H9 (cell line): ENCODE measurements around the gene SLC25A29. TPM values are rescaled to one million over a fixed set of nuclear protein-coding genes. Genes with fewer than 3 reads are reported as not detected.

Experiments used
- DNase-seq: peaks from one replicate; pipeline ENCODE4 v3.0.0-alpha.2; 2017
- H2AFZ ChIP-seq: one replicate; pipeline ENCODE4 v1.6.1; 2013; ENCODE audit warnings: mild to moderate bottlenecking, low read length, control low read depth, moderate library complexity
- H2AK5ac ChIP-seq: 2 replicates; pipeline ENCODE4 v1.6.1; 2013; ENCODE audit warnings: low read length, control low read depth, mixed read lengths; ENCODE audit not compliant: insufficient read length
- H2BK120ac ChIP-seq: one replicate; pipeline ENCODE4 v1.6.1; 2013; ENCODE audit warnings: low read depth, mild to moderate bottlenecking, low read length, control low read depth, inconsistent platforms; ENCODE audit not compliant: poor library complexity, severe bottlenecking
- H2BK12ac ChIP-seq: 2 replicates; pipeline ENCODE4 v1.6.1; 2013; ENCODE audit warnings: low read length, control low read depth, mixed read lengths, low read depth; ENCODE audit not compliant: insufficient read length
- H2BK15ac ChIP-seq: 2 replicates; pipeline ENCODE4 v1.6.1; 2013; ENCODE audit warnings: low read depth, low read length, control low read depth
- H2BK20ac ChIP-seq: one replicate; pipeline ENCODE4 v1.6.1; 2013; ENCODE audit warnings: low read depth, mild to moderate bottlenecking, low read length, control low read depth, inconsistent platforms; ENCODE audit not compliant: poor library complexity, severe bottlenecking
- H2BK5ac ChIP-seq: 2 replicates; pipeline ENCODE4 v1.6.1; 2013; ENCODE audit warnings: low read length, control low read depth, mixed read lengths; ENCODE audit not compliant: insufficient read length
- H3K14ac ChIP-seq: 2 replicates; pipeline ENCODE4 v1.6.1; 2013; ENCODE audit warnings: low read length, control low read depth; ENCODE audit not compliant: insufficient read depth
- H3K18ac ChIP-seq: 2 replicates; pipeline ENCODE4 v1.6.1; 2013; ENCODE audit warnings: low read depth, mild to moderate bottlenecking, mixed read lengths, low read length, control low read depth; ENCODE audit not compliant: insufficient read length
- H3K23ac ChIP-seq: 2 replicates; pipeline ENCODE4 v1.6.1; 2013; ENCODE audit warnings: low read length, control low read depth, mixed read lengths, low read depth; ENCODE audit not compliant: insufficient read length
- H3K23me2 ChIP-seq: 2 replicates; pipeline ENCODE4 v1.6.1; 2013; ENCODE audit warnings: low read depth, mild to moderate bottlenecking, mixed read lengths, low read length, control low read depth; ENCODE audit not compliant: insufficient read length, poor library complexity, severe bottlenecking
- H3K27ac ChIP-seq: 2 replicates; pipeline ENCODE4 v1.5.1; 2013; ENCODE audit warnings: low read length, control low read depth, mixed read lengths, low read depth; ENCODE audit not compliant: insufficient read length
- H3K27me3 ChIP-seq: 2 replicates; pipeline ENCODE4 v1.6.1; 2013; ENCODE audit warnings: low read length, control low read depth, inconsistent platforms; ENCODE audit not compliant: insufficient read depth
- H3K4ac ChIP-seq: 2 replicates; pipeline ENCODE4 v1.6.1; 2013; ENCODE audit warnings: low read depth, mild to moderate bottlenecking, control low read depth, inconsistent platforms, low read length, moderate library complexity
- H3K4me1 ChIP-seq: 2 replicates; pipeline ENCODE4 v1.6.1; 2013; ENCODE audit warnings: low read length, control low read depth, inconsistent platforms; ENCODE audit not compliant: insufficient read depth
- H3K4me2 ChIP-seq: 2 replicates; pipeline ENCODE4 v1.6.1; 2013; ENCODE audit warnings: low read length, control low read depth, mixed read lengths; ENCODE audit not compliant: insufficient read length, insufficient read depth
- H3K56ac ChIP-seq: 2 replicates; pipeline ENCODE4 v1.6.1; 2013; ENCODE audit warnings: low read depth, mild to moderate bottlenecking, mixed read lengths, low read length, control low read depth; ENCODE audit not compliant: insufficient read length
- H3K79me1 ChIP-seq: 2 replicates; pipeline ENCODE4 v1.6.1; 2013; ENCODE audit warnings: low read depth, mild to moderate bottlenecking, moderate library complexity, low read length, control low read depth, inconsistent platforms; ENCODE audit not compliant: insufficient read depth, poor library complexity, severe bottlenecking
- H3K79me2 ChIP-seq: 2 replicates; pipeline ENCODE4 v1.6.1; 2013; ENCODE audit warnings: low read length, control low read depth, inconsistent platforms; ENCODE audit not compliant: insufficient read depth
- H3K9ac ChIP-seq: 2 replicates; pipeline ENCODE4 v1.6.1; 2013; ENCODE audit warnings: low read length, control low read depth, mixed read lengths; ENCODE audit not compliant: insufficient read length; ENCODE audit errors: extremely low read depth
- H3K9me3 ChIP-seq: one replicate; pipeline ENCODE4 v1.6.1; 2013; ENCODE audit warnings: low read depth, low read length, inconsistent platforms; ENCODE audit not compliant: control insufficient read depth
- H3T11ph ChIP-seq: one replicate; pipeline ENCODE4 v1.6.1; 2013; ENCODE audit warnings: mild to moderate bottlenecking, low read length, control low read depth, inconsistent platforms
- H4K20me1 ChIP-seq: one replicate; pipeline ENCODE4 v1.6.1; 2013; ENCODE audit not compliant: control insufficient read depth, insufficient read length, insufficient read depth
- H4K5ac ChIP-seq: 2 replicates; pipeline ENCODE4 v1.6.1; 2013; ENCODE audit warnings: low read depth, mild to moderate bottlenecking, mixed read lengths, low read length, control low read depth; ENCODE audit not compliant: insufficient read length
- H4K8ac ChIP-seq: replicated peaks from 2 replicates; pipeline ENCODE4 v1.6.1; 2013; ENCODE audit warnings: low read length, control low read depth, mixed read lengths, low read depth; ENCODE audit not compliant: insufficient read length
- H4K91ac ChIP-seq: 2 replicates; pipeline ENCODE4 v1.6.1; 2013; ENCODE audit warnings: low read depth, mild to moderate bottlenecking, moderate library complexity, mixed read lengths, low read length, control low read depth; ENCODE audit not compliant: insufficient read length
- H3K27ac Mint-ChIP-seq, 3 experiments: 2 replicates in 2 of 3; 3 replicates in 1 of 3; pipeline ENCODE4 v1.8.0; 2020 to 2021; ENCODE audit warnings: mixed read lengths in 3 of 3, mild to moderate bottlenecking in 1 of 3, moderate library complexity in 1 of 3
- H3K27me3 Mint-ChIP-seq: 2 replicates; pipeline ENCODE4 v1.8.0; 2021; ENCODE audit warnings: low read depth, mild to moderate bottlenecking, moderate library complexity, mixed read lengths
- H3K36me3 Mint-ChIP-seq, 3 experiments: 2 replicates in 2 of 3; 3 replicates in 1 of 3; pipeline ENCODE4 v1.8.0; 2020 to 2021; ENCODE audit warnings: low read depth in 3 of 3, mixed read lengths in 3 of 3; ENCODE audit not compliant: insufficient read depth in 1 of 3
- H3K4me1 Mint-ChIP-seq, 2 experiments: 2 replicates each; pipeline ENCODE4 v1.8.0; 2020; ENCODE audit warnings: mixed read lengths in 2 of 2
- H3K4me3 Mint-ChIP-seq, 2 experiments: 2 replicates in 1 of 2; 3 replicates in 1 of 2; pipeline ENCODE4 v1.8.0; 2020 to 2021; ENCODE audit warnings: mild to moderate bottlenecking in 2 of 2, mixed read lengths in 2 of 2, moderate library complexity in 1 of 2
- H3K9me3 Mint-ChIP-seq, 2 experiments: 2 replicates in 1 of 2; 3 replicates in 1 of 2; pipeline ENCODE4 v1.8.0; 2020; ENCODE audit warnings: mild to moderate bottlenecking in 2 of 2, mixed read lengths in 2 of 2, moderate library complexity in 1 of 2
- CTCF ChIP-seq: fragments of 200-600 bp; sonication (generic); conservative IDR thresholded peaks from 3 replicates; pipeline ENCODE4 v1.8.0; 2021; ENCODE audit warnings: antibody characterized with exemption, mild to moderate bottlenecking
- WGBS: extraction: QIAGEN DNeasy Blood & Tissue Kit; methylation state at CpG from one replicate; pipeline ENCODE4 v1.1.7; 2013; ENCODE audit warnings: missing lambda C conversion rate, low lambda C conversion rate, mixed read lengths; ENCODE audit not compliant: insufficient read length; ENCODE audit errors: extremely low coverage; 5-methylcytosine and 5-hydroxymethylcytosine counted together
- total RNA-seq: library from RNA; stranded (reverse); gene quantifications from 2 replicates; pipeline ENCODE4 v1.2.1, GENCODE V29; 2021

SLC25A29 gene
- total RNA-seq, 1 experiment from 2014 or later: 175 TPM

GRCh38 chr14:100329233-100330006 lies 23.2 kb upstream of the SLC25A29 start:
- Histone ChIP-seq H4K91ac (no peak overlapping the region), H3K23ac (no peak overlapping the region), H3K9me3 (no peaks in the 10 kb centered on the region)

More at GRCh38 chr14:100329233-100330006, 23.2 kb upstream of the SLC25A29 start:
- DNase-seq: no peak
- Mint-ChIP-seq H3K4me3 (no peak overlapping the region), H3K36me3 (peaks cover under 1 to 6% (median under 1%) of the 10 kb centered on the region in 3 experiments; a peak in 4 of 7 replicates), H3K27ac (no peak overlapping the region; a peak in 1 of 7 replicates), H3K4me1 (0 out of 4 replicates have a peak, but pooled peaks cover 0 to 3% of the 10 kb centered on the region in 2 experiments), H3K27me3 (peaks cover 1% of the 10 kb centered on the region), H3K9me3 (no peaks in the 10 kb centered on the region)
- Histone ChIP-seq H2AK5ac (no peak overlapping the region), H3K56ac (no peak overlapping the region), H4K5ac (no peak overlapping the region), H2BK120ac (no peak overlapping the region), H4K20me1 (no peaks in the 10 kb centered on the region), H2AFZ (no peak overlapping the region), H3K4me2 (no peak overlapping the region), H2BK12ac (no peak overlapping the region), H4K8ac (no peak overlapping the region), H3T11ph (no peak overlapping the region), H2BK15ac (no peak overlapping the region), H3K27me3 (no peaks in the 10 kb centered on the region), H2BK20ac (no peak overlapping the region), H3K18ac (no peak overlapping the region), H3K9ac (no peak overlapping the region), H3K27ac (no peak overlapping the region), H3K23me2 (no peaks in the 10 kb centered on the region), H3K79me1 (no peaks in the 10 kb centered on the region), H3K79me2 (no peaks in the 10 kb centered on the region), H3K4ac (no peak overlapping the region), H2BK5ac (no peak overlapping the region), H3K4me1 (no peaks in the 10 kb centered on the region), H3K14ac (no peak overlapping the region)
- WGBS: no CpG with 5 or more reads among the region's 36 CpGs
- no peak for TF ChIP-seq CTCF
